Measurements from ENCODE around the gene PUM1.

PUM1 gene

GRCh38 chr1:30886710-30887428 is 178.6 kb downstream of the PUM1 start:
- CTCF ChIA-PET = interaction anchor here (1.8 kb wide), 1 partner anchor 85 kb away, joined by 6 read pairs; no protein-coding TSS in a partner anchor
- no peak for DNase-seq (ENCODE audit: extremely low spot score)
- TF ChIP-seq BHLHE40 (IDR thresholded peaks at IDR 0.05; ENCODE audit: borderline replicate concordance) = no peak
- POLR2A ChIA-PET = no interaction called here

GRCh38 chr1:30885570-30886522 is 179.7 kb downstream of the PUM1 start:
- TF ChIP-seq BHLHE40 (IDR thresholded peaks at IDR 0.05; ENCODE audit: borderline replicate concordance) = no peak
- CTCF ChIA-PET = no interaction called here
- no peak for DNase-seq (ENCODE audit: extremely low spot score)
- POLR2A ChIA-PET = no interaction called here

DNA sequence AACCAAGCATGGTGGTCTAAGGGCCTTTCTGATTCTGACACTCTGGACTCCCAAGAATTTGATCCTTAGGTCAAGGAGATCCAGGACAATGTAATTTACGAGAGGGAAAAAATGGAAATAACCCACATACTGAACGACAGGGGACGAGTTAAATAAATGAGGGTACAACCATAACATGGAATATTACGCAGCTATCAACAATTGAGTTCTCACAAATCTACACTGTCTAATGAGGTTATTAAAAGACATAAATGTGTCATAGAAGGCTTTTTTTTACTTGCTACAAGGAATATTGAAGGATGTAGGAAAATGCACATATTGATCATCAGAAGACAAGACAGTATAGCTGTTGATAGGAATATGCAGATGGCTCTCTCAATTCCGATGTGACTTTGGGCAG is 180.8 kb downstream of the PUM1 start:
- ChIA-PET POLR2A (no interaction called here), CTCF (no interaction called here)
- TF ChIP-seq ZNF384 (IDR thresholded peaks at IDR 0.05) = no peak
- TF ChIP-seq BHLHE40 (IDR thresholded peaks at IDR 0.05; ENCODE audit: borderline replicate concordance) = no peak
- no peak for TF ChIP-seq L3MBTL2 (conservative IDR thresholded peaks at IDR 0.05)
- no peak for TF ChIP-seq ELF4 (IDR thresholded peaks at IDR 0.05)
- no peak for TF ChIP-seq ARNT (IDR thresholded peaks at IDR 0.05)
- DNase-seq (ENCODE audit: extremely low spot score) = no peak

DNA sequence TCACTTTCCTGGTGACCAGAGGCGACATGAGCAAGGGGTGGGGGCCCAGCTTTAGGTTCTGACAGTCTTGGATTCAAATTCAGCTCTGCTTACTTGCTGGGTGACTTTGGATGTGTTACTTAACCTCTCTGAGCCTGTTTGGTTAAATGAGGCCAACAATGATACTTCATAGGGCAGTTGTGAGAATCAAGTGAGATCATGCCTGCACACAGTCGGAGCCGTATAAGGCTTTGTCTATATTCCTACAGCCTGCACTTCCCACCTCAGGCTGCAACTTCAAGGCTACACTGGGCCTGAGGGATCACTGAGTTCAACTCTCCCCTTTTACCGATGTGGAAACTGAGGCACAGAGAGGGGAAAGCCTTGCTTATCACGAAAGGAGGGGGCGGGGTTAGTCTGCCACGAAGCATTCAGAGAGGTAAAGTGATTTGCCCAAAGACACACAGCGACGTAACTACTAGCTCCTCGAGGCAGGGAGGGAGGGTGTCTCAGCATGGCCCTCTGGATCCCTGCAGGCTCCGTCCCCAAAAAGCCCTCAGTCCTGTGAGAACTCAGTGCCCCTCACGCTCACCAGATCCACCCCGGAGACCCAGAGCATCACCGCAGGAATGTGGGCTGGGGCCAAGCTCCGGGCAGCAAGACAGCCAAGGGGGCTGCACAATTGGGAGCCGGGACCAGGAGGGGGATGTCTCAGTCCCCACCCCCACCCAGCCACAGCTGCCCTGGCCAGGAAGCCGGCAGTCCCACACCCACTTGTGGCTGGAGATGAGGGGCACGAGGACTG is 181.9 kb downstream of the PUM1 start:
- POLR2A ChIA-PET = no interaction called here
- DNase-seq (ENCODE audit: extremely low spot score) = no peak
- CTCF ChIA-PET = no interaction called here
- TF ChIP-seq, protein P1, sequence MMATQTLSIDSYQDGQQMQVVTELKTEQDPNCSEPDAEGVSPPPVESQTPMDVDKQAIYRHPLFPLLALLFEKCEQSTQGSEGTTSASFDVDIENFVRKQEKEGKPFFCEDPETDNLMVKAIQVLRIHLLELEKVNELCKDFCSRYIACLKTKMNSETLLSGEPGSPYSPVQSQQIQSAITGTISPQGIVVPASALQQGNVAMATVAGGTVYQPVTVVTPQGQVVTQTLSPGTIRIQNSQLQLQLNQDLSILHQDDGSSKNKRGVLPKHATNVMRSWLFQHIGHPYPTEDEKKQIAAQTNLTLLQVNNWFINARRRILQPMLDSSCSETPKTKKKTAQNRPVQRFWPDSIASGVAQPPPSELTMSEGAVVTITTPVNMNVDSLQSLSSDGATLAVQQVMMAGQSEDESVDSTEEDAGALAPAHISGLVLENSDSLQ (IDR thresholded peaks at IDR 0.05) = no peak
- TF ChIP-seq FOXM1 (IDR thresholded peaks at IDR 0.05; ENCODE audit: borderline replicate concordance) (no peak), FOXA1 (IDR thresholded peaks at IDR 0.05) (no peak), HDGF (IDR thresholded peaks at IDR 0.05; ENCODE audit: borderline replicate concordance) (no peak), BHLHE40 (IDR thresholded peaks at IDR 0.05; ENCODE audit: borderline replicate concordance) (no peak), CTBP1 (IDR thresholded peaks at IDR 0.05; ENCODE audit: borderline replicate concordance) (no peak), SP1 (IDR thresholded peaks at IDR 0.05) (no peak), LEF1 (IDR thresholded peaks at IDR 0.05; ENCODE audit: borderline replicate concordance) (no peak), ARNT (IDR thresholded peaks at IDR 0.05) (no peak), NFRKB (IDR thresholded peaks at IDR 0.05) (no peak), FOXK2 (IDR thresholded peaks at IDR 0.05) (no peak), TARDBP (IDR thresholded peaks at IDR 0.05) (no peak), L3MBTL2 (conservative IDR thresholded peaks at IDR 0.05) (no peak), SUZ12 (IDR thresholded peaks at IDR 0.05) (no peak)

GRCh38 chr1:30882678-30883388 is 182.7 kb downstream of the PUM1 start:
- POLR2A ChIA-PET = no interaction called here
- CTCF ChIA-PET = no interaction called here
- DNase-seq (ENCODE audit: extremely low spot score) = no peak
- TF ChIP-seq L3MBTL2 (conservative IDR thresholded peaks at IDR 0.05) = no peak
- no peak for TF ChIP-seq NFRKB (IDR thresholded peaks at IDR 0.05)
- TF ChIP-seq FOXA1 (IDR thresholded peaks at IDR 0.05) = no peak
- no peak for TF ChIP-seq CTBP1 (IDR thresholded peaks at IDR 0.05; ENCODE audit: borderline replicate concordance)
- TF ChIP-seq, protein P1 (IDR thresholded peaks at IDR 0.05) = no peak
- TF ChIP-seq ARNT (IDR thresholded peaks at IDR 0.05) = no peak
- TF ChIP-seq ZNF384 (IDR thresholded peaks at IDR 0.05) = no peak
- no peak for TF ChIP-seq HDGF (IDR thresholded peaks at IDR 0.05; ENCODE audit: borderline replicate concordance)
- no peak for TF ChIP-seq BHLHE40 (IDR thresholded peaks at IDR 0.05; ENCODE audit: borderline replicate concordance)
- TF ChIP-seq SUZ12 (IDR thresholded peaks at IDR 0.05) = no peak

Data from HEK293T (cell line).